Activated T-helper 2 cell treated with anti-CD3 and anti-CD28 coated beads, Interferon-gamma antibody, Interleukin-2, Interleukin-4, amounts not matched to agents 10 μg/mL and 5 μg/mL and 100 μg/mL, durations not matched to agents 14 hours and 24 hours and 36 hours (primary cell): ENCODE measurements around the gene ITIH1. TPM values are rescaled to one million over a fixed set of nuclear protein-coding genes. Genes with fewer than 3 reads are reported as not detected.
"Not testable (repeated sequence)": the region's sequence is repeated elsewhere in the genome, so short reads cannot be mapped to it uniquely, and the experiment has no call there.

ENCODE experiments used
- DNase-seq: peaks from one replicate; pipeline ENCODE4 v3.0.0; 2021; ENCODE audit warnings: low spot score
- H3K27ac Mint-ChIP-seq: one replicate; pipeline ENCODE4 v1.8.0; 2021; ENCODE audit warnings: mixed read lengths
- H3K27me3 Mint-ChIP-seq: one replicate; pipeline ENCODE4 v1.8.0; 2021; ENCODE audit warnings: low read depth, mixed read lengths
- H3K36me3 Mint-ChIP-seq: one replicate; pipeline ENCODE4 v1.8.0; 2021; ENCODE audit warnings: low read depth, mixed read lengths
- H3K4me1 Mint-ChIP-seq: one replicate; pipeline ENCODE4 v1.8.0; 2021; ENCODE audit warnings: low read depth, mixed read lengths
- H3K4me3 Mint-ChIP-seq: one replicate; pipeline ENCODE4 v1.8.0; 2021; ENCODE audit warnings: low read depth, mild to moderate bottlenecking, moderate library complexity, mixed read lengths
- H3K9me3 Mint-ChIP-seq: one replicate; pipeline ENCODE4 v1.8.0; 2021; ENCODE audit warnings: mixed read lengths
- intact Hi-C: fragments of 100-400 bp; cut with micrococcal nuclease; formaldehyde crosslinking; loops from one replicate; pipeline ENCODE4 v1.15.1; 2023
- total RNA-seq: library from RNA; stranded (reverse); gene quantifications from 2 replicates; pipeline ENCODE4 v1.2.3, GENCODE V29; 2022

The ITIH1 gene
- total RNA-seq, 1 donor from 2014 or later: not detected

DNA sequence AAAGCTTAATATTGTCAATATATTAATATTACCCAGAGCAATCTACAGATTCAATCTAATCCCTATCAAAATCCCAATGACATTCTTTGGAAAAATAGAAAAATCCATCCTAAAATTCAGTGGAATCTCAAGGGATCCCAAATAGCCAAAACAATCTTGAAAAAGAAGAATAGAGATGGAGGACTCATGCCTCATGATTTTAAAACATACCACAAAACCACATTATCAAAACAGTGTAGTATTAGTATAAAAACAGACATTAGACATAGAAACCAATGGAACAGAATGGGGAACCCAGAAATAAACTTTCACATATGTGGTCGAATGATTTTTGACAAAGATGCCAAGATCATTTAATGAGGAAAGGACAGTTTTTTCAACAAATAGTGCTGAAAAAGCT is 21.3 kb upstream of the ITIH1 start:
- Mint-ChIP-seq H3K4me3 (no peak overlapping the region), H3K36me3 (peaks cover 47% of the 10 kb centered on the region), H3K4me1 (no peaks in the 10 kb centered on the region), H3K9me3 (no peaks in the 10 kb centered on the region), H3K27me3 (no peaks in the 10 kb centered on the region), H3K27ac (no peak overlapping the region)
- DNase-seq: no peak
- intact Hi-C loops: no loop called here

GRCh38 chr3:52763466-52763865 is 13.9 kb upstream of the ITIH1 start:
- Mint-ChIP-seq H3K4me1 (no peaks in the 10 kb centered on the region), H3K27me3 (no peaks in the 10 kb centered on the region), H3K4me3 (no peak overlapping the region), H3K27ac (no peak overlapping the region), H3K36me3 (peaks cover 60% of the 10 kb centered on the region), H3K9me3 (no peaks in the 10 kb centered on the region)
- intact Hi-C loops: no loop called here
- DNase-seq: no peak

DNA sequence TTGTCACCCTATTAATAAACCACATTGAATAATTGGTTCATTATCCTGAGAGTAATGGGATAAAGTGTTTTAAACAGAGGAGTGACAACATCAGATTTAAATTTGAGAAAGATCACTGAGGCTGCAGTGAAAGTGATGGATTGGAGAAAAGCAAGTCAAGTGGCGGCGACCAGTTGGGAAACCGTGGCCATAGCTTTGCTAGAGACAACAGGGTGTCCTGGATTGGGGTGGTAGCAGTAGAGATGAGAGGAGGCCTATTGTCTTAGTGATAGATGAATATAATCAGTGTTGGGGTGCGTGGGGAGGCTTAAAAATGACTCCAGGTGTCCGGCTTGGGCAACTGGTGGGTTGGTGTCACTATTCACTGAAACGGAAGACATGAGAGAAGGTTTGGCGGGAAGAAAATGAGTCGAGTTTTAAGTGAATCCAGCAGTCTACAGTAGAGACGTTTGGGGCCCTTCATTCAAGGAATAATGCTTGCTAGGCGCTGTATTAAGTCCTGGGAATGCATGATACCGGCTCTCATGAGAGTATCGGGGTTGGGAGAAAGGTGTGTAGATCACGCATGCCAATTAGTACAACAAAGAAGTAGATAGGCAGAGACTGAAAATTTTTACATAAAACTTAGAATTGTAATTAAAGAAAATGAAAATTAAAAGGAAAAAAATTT is 7.5 kb upstream of the ITIH1 start:
- Mint-ChIP-seq H3K9me3 (no peaks in the 10 kb centered on the region), H3K36me3 (peaks cover 24% of the 10 kb centered on the region), H3K4me1 (peaks cover 18% of the 10 kb centered on the region), H3K27me3 (no peaks in the 10 kb centered on the region), H3K27ac (peak overlapping the region; percentile 81), H3K4me3 (peak overlapping the region; percentile 92)
- intact Hi-C loops: no loop called here
- DNase-seq: no peak

DNA sequence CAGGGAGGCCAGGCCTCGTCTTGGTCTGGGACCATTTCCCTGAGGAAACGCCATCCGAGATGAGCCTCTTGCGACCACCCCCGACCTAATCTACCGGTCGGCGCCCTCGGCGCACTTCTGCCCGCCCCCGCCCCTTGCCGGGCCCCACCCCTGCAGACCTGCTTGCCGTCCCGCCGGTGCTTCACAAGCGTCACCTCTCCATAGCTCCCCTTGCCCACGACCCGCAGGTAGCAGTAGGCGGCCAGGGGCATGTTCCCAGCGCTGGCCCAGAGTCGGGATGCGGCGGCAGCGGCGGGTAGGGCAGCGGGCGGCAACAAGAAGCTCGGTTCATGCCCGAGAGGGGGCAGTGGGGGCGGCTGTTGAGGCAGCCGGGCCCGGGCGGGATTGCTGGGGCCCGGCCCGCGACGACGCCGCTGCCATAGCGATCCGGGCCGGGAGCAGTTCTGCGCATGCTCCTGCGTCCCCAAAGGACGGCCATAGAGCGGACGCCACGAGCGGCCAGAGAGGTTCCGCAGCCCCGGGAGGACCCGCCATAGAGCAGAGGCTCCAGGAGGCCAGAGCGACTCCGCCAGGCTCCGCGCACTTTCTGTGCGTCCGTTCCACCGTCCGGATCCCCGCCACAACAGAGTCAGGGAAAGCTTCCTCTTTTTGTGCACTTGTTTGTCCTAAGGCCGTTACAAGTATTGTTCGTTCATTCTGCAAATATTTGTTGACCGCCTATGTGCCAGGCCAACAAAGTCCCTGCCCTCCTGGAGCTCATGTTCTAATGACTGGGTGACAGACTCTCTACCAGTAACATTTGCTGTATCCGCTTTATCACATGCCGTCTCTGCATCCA is 6.7 kb upstream of the ITIH1 start, which contains the start of gene NEK4:
Gene NEK4, minus strand, starts transcription at position 445 of the 838 bp plus-strand sequence. Its CDS starts 194 bp downstream, at position 251.
- intact Hi-C loops: no loop called here
- peak within 1 kb of the TSS; percentile 92 for H3K4me3 Mint-ChIP-seq
- peaks cover 18% of the 10 kb centered on the region for H3K4me1 Mint-ChIP-seq
- no peaks in the 10 kb centered on the region for H3K27me3 Mint-ChIP-seq
- H3K9me3 Mint-ChIP-seq: no peaks in the 10 kb centered on the region
- DNase-seq: peak; percentile 81
- peak within 1 kb of the TSS; percentile 96 for H3K27ac Mint-ChIP-seq
- H3K36me3 Mint-ChIP-seq: peaks cover 17% of the 10 kb centered on the region

- Mint-ChIP-seq H3K36me3 (peaks cover 11% of the 10 kb centered on the region), H3K4me1 (peaks cover 18% of the 10 kb centered on the region), H3K27me3 (no peaks in the 10 kb centered on the region), H3K4me3 (peak overlapping the region; percentile 92), H3K27ac (peak overlapping the region; percentile 96), H3K9me3 (no peaks in the 10 kb centered on the region)
- no peak for DNase-seq
- intact Hi-C loops: no loop called here
Observed at GRCh38 chr3:52771334-52771681, 6.1 kb upstream of the ITIH1 start.

DNA sequence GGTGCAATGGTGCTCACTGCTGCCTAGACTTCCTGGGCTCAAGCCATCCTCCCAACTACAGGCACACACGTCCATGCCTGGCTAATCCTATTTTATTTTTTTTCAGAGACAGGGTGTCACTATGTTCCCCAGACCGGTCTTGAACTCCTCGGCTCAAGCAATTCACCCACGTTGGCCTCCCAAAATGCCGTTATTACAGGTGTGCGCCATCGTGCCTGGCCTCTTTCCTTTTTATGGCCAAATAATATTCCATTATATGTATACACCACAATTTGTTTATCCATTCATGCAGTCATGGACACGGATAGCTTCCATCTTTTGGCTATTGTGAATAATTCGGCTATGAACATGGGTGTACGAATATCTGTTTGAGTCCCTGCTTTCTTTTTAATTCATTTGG is 5.7 kb upstream of the ITIH1 start:
- intact Hi-C loops: no loop called here
- no peaks in the 10 kb centered on the region for H3K27me3 Mint-ChIP-seq
- peak overlapping the region; percentile 92 for H3K4me3 Mint-ChIP-seq
- DNase-seq: no peak
- peaks cover 11% of the 10 kb centered on the region for H3K36me3 Mint-ChIP-seq
- H3K27ac Mint-ChIP-seq: peak overlapping the region; percentile 96
- H3K4me1 Mint-ChIP-seq: peaks cover 18% of the 10 kb centered on the region
- H3K9me3 Mint-ChIP-seq: no peaks in the 10 kb centered on the region

DNA sequence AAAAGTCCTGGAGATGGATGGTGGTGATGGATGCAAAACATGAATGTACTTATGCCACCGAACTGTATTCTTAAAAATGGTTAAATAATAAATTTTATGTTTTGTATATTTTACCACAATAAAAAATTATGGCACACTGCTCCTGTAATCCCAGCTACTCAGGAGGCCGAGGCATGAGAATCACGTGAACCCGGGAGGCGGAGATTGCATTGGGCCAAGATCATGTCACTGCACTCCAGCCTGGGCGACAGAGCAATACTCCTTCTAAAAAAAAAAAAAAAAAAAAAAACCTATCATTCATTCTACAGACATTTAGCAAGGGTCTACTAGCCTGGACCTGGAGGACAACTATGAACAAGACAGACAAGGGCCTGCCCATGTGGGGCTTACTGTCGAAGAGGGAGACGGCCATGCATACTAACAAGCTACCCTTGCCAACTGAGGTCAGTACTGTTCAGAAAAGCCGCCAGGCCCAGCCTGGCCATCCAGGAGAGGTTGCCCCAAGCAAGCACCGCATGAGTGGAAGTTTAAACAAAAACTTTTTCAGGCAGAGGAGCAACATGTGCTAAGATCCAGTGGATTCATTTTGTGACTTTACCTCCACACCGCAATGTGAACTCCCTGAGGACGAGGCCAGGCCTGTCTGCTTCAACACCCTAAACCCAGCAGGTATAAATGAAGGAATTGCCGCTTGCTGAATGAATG is 3.9 kb upstream of the ITIH1 start:
- Mint-ChIP-seq H3K9me3 (no peaks in the 10 kb centered on the region), H3K27ac (no peak overlapping the region), H3K4me1 (peaks cover 18% of the 10 kb centered on the region), H3K27me3 (no peaks in the 10 kb centered on the region), H3K4me3 (no peak overlapping the region), H3K36me3 (no peaks in the 10 kb centered on the region)
- DNase-seq: no peak
- intact Hi-C loops: no loop called here

GRCh38 chr3:52774066-52774713 is 3.2 kb upstream of the ITIH1 start:
- H3K27me3 Mint-ChIP-seq: no peaks in the 10 kb centered on the region
- no peaks in the 10 kb centered on the region for H3K9me3 Mint-ChIP-seq
- intact Hi-C loops: no loop called here
- no peak for DNase-seq
- H3K4me3 Mint-ChIP-seq: no peak overlapping the region
- H3K4me1 Mint-ChIP-seq: peaks cover 18% of the 10 kb centered on the region
- no peak overlapping the region for H3K27ac Mint-ChIP-seq
- H3K36me3 Mint-ChIP-seq: no peaks in the 10 kb centered on the region

DNA sequence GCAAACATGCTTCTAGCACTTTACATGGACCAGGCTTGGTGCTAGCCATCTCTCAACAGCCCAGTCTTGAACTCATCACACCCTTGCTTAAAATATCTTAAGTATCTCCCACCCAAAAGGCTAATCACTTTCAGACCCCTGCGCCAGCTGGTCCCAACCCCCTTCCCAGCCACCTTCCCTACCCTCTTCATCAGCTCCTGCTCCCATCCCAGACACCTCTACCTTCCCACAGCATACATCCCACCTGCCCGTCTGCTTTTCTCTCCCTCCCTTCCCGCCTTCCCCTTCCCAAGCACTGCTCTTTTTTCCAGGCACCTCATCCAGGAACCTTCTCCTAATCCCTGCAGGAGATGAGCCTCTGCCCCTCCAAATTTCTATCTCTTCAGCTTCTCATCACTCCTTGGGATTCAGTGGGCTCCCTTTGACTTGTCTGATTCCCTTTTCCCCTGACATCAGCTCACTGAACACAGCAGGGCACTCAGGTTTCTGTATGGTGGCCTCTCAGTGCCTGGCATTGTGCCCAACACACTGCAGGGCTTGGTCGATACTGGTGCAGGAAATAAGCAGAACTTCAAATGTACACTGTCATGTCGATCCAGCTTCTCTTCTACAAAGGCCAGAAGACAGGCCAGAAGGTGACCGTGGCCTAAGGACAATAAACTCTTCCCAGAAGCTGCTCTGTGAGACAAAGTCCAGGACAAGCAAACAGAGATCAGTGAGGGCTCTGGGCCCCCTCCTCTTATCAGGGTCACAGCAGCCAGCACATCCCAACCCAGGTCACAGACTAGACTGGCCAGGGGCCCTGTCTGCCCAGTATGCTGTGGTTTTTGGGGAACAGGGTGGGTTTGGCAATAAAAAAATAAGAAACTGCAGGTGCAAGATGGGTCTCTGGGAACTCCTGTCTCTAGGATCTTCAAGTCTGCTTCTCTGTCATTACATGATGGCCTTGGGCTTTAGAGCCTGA is 2.2 kb upstream of the ITIH1 start:
- Mint-ChIP-seq H3K9me3 (no peaks in the 10 kb centered on the region), H3K27me3 (no peaks in the 10 kb centered on the region), H3K36me3 (no peaks in the 10 kb centered on the region), H3K4me3 (no peak overlapping the region), H3K27ac (no peak overlapping the region), H3K4me1 (peaks cover 8% of the 10 kb centered on the region)
- intact Hi-C loops: no loop called here
- DNase-seq: no peak

GRCh38 chr3:52775877-52776276 is 1.5 kb upstream of the ITIH1 start:
- Mint-ChIP-seq H3K4me3 (no peak overlapping the region), H3K27me3 (no peaks in the 10 kb centered on the region), H3K27ac (no peak overlapping the region), H3K9me3 (no peaks in the 10 kb centered on the region), H3K4me1 (peaks cover 8% of the 10 kb centered on the region), H3K36me3 (no peaks in the 10 kb centered on the region)
- DNase-seq: no peak
- intact Hi-C loops: no loop called here

GRCh38 chr3:52776486-52776885 is 913 bp upstream of the ITIH1 start:
- H3K4me1 Mint-ChIP-seq, H3K27ac Mint-ChIP-seq, intact Hi-C loops, H3K9me3 Mint-ChIP-seq, H3K27me3 Mint-ChIP-seq, H3K36me3 Mint-ChIP-seq, H3K4me3 Mint-ChIP-seq, DNase-seq: not testable (repeated sequence)
